GDM1 (cell line): ENCODE data around the gene A4GALT.
"Not testable (repeated sequence)": the region's sequence is repeated elsewhere in the genome, so short reads cannot be mapped to it uniquely, and the experiment has no call there.

ENCODE experiments used
- DNase-seq: peaks from one replicate; lab custom pipeline; 2025; lab: John Stamatoyannopoulos, UW

A4GALT gene

GRCh38 chr22:42720263-42721044 lies at the start of gene A4GALT:
TSS of gene A4GALT (minus strand) at chr22:42720870. CDS start at chr22:42693951, 26,919 bp downstream.
- DNase-seq: no peak

DNA sequence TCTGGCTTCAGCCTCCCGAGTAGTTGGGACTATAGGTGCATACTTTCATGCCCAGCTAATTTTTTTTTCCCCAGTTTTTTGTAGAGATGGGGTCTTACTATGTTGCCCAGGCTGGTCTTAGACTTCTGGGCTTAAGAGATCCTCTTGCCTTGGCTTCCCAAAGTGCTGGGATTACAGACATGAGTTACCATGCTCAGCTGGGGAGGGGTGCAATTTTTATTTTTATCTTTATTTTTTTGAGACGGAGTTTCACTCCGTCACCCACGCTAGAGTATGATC lies 49.7 kb upstream of the A4GALT start:
- DNase-seq: no peak

GRCh38 chr22:42769574-42770447 lies 49.1 kb upstream of the A4GALT start:
- no peak for DNase-seq

DNA sequence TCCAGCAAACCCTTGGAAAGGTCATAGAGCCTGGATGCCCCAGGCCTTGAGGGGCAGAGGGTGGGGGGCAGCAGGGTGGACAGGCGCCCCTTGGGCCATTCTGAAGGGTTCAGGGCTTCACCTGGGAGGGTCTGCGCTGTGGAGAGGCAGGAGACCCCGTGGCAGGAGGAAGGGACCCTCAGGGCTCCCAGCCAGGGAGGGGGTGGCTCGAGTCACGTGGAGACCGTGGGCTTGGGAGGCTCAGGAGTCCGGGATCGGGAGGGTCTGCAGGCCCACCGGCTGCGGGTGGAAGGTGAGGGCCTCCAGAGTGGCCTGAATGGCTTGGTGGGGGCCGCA lies 48.5 kb upstream of the A4GALT start:
- no peak for DNase-seq

- no peak for DNase-seq
Measured at GRCh38 chr22:42768385-42769035, 47.8 kb upstream of the A4GALT start.

DNA sequence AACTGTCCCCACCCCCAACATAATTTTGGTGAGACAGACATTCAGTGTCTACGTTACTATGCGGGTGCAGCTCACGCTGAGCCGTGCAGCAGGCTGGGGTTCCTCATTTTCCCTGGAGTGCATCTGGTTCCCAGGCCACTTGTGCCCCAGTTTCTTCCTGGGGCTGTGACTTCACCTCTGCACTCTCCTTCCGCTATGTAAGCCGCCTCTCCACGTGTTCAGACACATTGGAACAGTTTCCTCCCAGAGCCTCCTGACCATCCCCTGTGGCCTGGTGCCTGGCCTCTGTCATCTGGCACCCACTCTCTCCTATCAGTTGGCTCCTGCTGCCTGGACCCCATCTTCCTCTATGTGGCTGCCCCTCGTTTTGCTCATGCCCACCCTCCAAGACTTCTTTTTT lies 46.2 kb upstream of the A4GALT start:
- DNase-seq: no peak

DNA sequence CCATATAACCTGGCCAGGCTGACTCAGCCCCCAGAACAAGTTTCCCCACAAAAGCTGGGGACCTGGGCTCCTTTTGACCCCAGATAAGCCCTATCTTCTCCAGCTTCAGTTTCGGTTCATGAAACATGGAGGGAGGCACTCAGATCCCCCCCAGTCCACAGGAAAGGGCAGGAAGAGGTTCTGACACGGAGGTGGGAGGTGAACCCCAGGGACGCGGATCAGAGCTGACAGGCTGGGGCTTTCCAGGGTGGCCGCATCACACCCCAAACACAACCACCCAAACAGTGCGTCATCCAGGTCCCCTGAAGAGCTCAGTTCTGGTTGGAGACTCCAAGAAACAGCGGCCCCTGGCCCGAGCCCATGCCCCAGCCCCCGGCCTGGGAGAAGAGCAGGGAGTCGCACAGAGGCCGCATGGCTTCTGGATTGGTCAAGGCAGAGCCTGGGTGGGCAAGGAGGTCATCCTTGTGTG lies 44.3 kb upstream of the A4GALT start:
- no peak for DNase-seq

DNA sequence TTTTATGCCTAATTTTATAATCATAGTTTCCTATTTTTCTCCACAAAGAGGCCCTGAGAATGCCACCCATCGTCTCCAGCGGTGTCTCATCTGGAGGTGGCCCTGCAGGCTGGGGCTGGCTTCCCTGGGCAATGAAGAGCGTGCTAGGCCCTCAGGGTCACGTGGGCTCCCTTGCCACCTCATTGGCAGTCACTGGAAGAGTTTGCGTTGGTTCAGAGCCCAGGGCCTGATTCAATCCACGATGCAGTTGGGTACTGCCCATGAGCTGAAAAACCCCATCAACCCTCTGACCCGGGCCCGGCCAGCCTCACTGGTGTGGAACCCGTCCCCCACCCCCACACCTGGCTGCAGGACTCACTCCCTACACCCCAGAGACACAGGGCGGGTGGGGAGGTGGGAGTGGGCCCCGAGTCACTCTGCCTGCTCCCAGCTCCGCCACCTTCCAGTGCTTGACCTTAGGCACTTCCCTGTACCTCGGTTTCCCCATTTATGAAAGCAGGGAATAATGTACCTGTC lies 43.4 kb upstream of the A4GALT start:
- no peak for DNase-seq

GRCh38 chr22:42760806-42761565 lies 40.3 kb upstream of the A4GALT start:
- DNase-seq: no peak

DNA sequence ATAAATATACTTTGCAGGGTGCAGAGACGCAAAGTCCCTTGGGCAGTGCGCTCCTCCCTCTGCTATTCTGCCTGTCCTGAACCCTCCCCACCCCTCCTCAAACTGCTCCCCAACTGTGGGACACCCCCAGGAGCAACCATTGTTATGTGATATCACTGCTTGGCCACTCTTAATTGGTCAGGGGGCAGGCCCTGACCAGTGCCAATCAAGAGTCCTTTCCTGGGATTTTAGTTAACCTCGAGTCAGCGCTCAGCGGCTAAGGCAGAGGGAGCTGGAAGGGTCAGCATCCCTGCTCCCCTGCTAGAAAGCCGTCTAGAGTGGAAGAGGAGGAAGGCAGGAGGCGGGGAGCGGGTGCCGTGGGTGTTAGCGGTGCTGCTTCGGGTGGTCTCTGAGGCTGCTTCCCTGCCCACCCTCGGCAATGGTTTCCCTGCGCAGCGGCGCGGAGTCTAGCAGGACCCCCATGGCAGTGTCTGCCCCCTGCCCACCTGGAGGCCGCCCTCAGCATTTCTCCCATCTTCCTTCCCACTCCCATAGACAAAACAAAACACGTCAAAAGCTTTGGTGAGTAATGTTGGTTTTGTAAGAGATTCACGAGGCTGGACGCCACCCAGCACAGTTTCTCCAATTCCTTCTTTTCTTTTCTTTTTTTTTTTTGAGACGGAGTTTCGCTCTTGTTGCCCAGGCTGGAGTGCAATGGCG lies 38.4 kb upstream of the A4GALT start:
- no peak for DNase-seq

DNA sequence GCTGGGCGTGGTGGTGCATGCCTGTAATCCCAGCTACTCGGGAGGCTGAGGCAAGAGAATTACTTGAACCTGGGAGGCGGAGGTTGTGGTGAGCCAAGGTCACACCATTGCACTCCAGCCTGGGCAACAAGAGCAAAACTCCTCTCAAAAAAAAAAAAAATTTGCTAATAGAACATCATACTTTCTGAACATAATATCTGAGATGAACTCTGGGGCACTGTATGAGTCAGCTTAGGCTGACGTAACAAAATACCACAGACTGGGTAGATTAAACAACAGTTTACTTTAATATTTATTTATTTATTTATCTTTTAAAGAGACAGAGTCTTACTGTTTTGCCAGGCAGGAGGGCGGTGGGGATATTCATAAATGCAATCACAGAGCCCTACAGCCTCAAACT lies 34.9 kb upstream of the A4GALT start:
- DNase-seq: not testable (repeated sequence)

DNA sequence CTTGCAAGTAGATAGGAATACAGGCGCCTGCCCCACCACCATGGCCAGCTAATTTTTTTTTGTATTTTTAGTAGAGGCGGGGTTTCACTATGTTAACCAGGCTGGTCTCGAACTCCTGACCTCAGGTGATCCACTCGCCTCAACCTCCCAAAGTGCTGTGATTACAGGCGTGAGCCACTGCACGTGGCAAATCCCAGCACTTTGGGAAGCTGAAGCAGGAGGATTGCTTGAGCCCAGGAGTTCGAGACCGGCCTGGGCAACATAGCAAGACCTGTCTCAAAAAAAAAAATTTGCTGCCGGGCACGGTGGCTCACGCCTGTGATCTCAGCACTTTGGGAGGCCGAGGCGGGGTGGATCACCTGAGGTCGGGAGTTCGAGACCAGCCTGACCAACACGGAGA lies 34.5 kb upstream of the A4GALT start:
- DNase-seq: not testable (repeated sequence)

DNA sequence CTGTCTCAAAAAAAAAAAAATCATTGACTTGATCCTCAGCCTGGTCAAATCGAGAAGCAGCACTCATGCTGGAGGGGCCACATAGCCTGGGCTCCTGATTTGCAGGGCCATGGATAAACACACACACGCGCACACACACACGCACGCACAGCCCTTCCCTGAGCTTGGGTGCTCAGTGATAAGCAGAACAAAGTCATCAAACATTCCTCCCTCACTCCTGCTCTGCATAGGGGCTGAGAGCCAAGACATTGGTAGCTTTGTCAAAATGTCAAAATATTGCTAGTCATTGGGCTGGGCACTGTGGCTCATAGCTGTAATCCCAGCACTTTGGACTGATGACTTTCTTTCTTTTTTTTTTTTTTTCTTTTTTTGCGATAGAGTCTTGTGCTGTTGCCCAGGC lies 34.0 kb upstream of the A4GALT start:
- no peak for DNase-seq

GRCh38 chr22:42752912-42753311 lies 32.2 kb upstream of the A4GALT start:
- no peak for DNase-seq

DNA sequence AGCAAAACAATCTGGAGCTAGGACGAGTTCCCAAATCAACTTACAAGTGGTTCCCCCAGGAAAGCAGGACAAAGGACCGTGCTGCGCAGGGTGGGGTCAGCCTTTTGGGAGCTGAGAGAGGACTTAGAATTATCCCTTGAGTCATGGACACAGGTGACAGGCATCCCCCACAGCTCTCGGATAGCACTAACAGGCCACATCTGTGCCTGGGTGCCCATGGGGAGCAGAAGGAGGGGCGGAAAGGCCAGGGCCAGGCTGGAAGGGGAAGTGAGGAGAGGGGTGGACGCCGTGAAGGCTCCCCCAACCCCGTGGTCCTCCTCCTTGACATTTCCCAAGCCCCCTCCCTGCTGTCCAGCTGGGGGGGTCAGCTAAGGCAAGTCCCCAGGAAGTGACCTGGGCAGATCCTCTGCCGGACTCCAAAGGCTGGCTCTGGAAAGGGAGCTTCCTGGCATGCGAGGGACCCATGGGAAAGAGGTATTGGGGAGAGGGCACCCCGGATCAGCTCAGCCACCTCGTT lies 31.6 kb upstream of the A4GALT start:
- no peak for DNase-seq

DNA sequence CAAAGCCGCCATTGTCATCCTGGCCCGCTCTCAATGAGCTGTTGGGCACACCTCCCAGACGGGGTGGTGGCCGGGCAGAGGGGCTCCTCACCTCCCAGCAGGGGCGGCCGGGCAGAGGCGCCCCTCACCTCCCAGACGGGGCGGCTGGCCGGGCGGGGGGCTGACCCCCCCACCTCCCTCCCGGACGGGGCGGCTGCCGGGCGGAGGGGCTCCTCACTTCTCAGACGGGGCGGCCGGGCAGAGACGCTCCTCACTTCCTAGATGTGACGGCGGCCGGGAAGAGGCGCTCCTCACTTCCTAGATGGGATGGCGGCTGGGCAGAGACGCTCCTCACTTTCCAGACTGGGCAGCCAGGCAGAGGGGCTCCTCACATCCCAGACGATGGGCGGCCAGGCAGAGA lies 29.8 kb upstream of the A4GALT start:
- DNase-seq: not testable (repeated sequence)

- DNase-seq: no peak
Measured at GRCh38 chr22:42747701-42748513, 27.2 kb upstream of the A4GALT start.

- DNase-seq: no peak
Measured at GRCh38 chr22:42745118-42745517, 24.4 kb upstream of the A4GALT start.

DNA sequence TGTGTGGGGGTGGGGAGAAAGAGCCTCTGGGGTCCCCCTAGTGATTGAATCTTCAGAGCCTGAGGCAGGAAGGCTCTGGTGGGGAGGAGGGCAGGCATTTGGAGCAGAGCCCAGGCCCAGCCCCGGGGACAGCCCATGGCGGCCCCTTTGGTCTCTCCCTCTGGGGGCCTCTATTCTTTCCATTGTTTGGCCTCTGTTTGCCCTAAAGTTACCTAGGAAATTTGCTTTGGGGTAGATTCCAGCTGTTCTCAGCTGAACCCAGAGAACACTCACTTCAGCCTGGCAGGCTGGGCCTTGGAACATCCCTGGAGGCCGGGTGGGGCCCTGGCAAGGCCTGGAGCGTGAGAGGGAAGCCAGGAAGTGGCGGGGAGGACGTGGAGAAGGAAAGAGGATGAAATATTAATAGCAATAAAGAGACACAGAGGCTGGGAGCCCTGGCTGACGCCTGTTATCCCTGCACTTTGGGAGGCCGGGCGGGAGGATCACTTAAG lies 22.9 kb upstream of the A4GALT start:
- no peak for DNase-seq

DNA sequence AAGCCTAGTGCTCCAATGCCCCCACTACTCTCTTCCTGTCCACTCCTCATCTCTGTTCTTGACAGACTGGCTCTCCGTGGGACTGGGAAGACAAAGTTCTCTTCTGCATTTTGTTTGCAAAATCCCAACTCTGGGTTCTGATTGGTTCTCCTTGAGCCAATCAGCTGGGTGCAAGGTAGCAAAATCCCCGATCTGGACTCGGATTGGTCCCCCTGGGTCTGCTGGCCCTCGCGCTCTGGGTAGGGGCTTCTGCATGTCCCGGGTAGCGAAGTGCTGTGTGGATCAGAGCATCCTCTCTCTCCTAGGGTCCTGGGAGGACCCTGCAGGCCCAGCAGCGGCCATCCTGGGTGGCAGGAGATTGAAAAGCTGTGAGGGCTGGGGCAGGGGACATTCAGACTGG lies 22.3 kb upstream of the A4GALT start:
- DNase-seq: no peak
